Psoas muscle (tissue), 8 donors: ENCODE results near the gene SPAG9. TPM values are rescaled to one million over a fixed set of nuclear protein-coding genes. Genes with fewer than 3 reads are reported as not detected.
A peak's percentile ranks its signal among the peaks of the same experiment; 100 is the strongest.

Experiments used
- ATAC-seq, 4 donors: fragments of 200-7000 bp; cut with Tn5 transposase; one replicate each; pipeline ENCODE4 v1.9.1; 2020; ENCODE audit warnings: moderate library complexity in 3 of 4, mild to moderate bottlenecking in 2 of 4
- DNase-seq, 2 donors: peaks; one replicate each; pipeline ENCODE4 v3.0.0-alpha.2; 2020
- H3K27ac ChIP-seq: fragments of 200-600 bp; one replicate; pipeline ENCODE4 v1.8.0; 2022
- H3K27me3 ChIP-seq, 3 donors: fragments of 200-600 bp in 1 of 3; one replicate each; pipeline versions ENCODE4 v1.6.1 to v1.8.0; 2013 to 2022; ENCODE audit warnings: low read length in 2 of 3, mild to moderate bottlenecking in 2 of 3, moderate library complexity in 1 of 3; ENCODE audit not compliant: insufficient read depth in 3 of 3
- H3K36me3 ChIP-seq, 2 donors: fragments of 200-600 bp in 1 of 2; one replicate each; pipeline versions ENCODE4 v1.6.1 to v1.8.0; 2013 to 2022; ENCODE audit warnings: low read depth in 1 of 2, mild to moderate bottlenecking in 1 of 2, moderate library complexity in 1 of 2; ENCODE audit not compliant: insufficient read depth in 1 of 2
- H3K4me1 ChIP-seq: fragments of 200-600 bp; one replicate; pipeline ENCODE4 v1.8.0; 2022
- H3K4me3 ChIP-seq: fragments of 200-600 bp; one replicate; pipeline ENCODE4 v1.8.0; 2022; ENCODE audit warnings: mild to moderate bottlenecking
- H3K9me3 ChIP-seq: fragments of 200-600 bp; one replicate; pipeline ENCODE4 v1.8.0; 2022
- WGBS, 3 donors: extraction: QIAGEN DNeasy Blood & Tissue Kit; methylation state at CpG; one replicate each; pipeline versions ENCODE4 v1.1.6 to v1.1.7; 2013; 5-methylcytosine and 5-hydroxymethylcytosine counted together
- intact Hi-C, 2 donors: fragments of 100-400 bp; cut with DNase I; formaldehyde crosslinking; loops; one replicate each; pipeline versions ENCODE4 v1.11.0 to v1.14.2; 2022
- polyA plus RNA-seq, 3 donors: library from polyadenylated mRNA; stranded (reverse); fragments of 200-250 nt; gene quantifications; one replicate each; pipeline ENCODE4 v1.2.3, GENCODE V29; 2013
- total RNA-seq, 4 donors: library from RNA; stranded (reverse); fragmentation: NEBNext Ultra II Directional in 2 of 4; extraction: Animal tissue kit (Norgen Biotek cat#: 25700) in 2 of 4; gene quantifications; one replicate each; pipeline versions ENCODE4 v1.2.1 to v1.2.4, GENCODE V29; 2021 to 2023
- TF ChIP-seq, protein P1 (sequence below): fragments of 200-600 bp; IDR thresholded peaks from one replicate; pipeline ENCODE4 v1.8.0; 2022; ENCODE audit warnings: antibody characterized with exemption
- donor health status: healthy with polysubstance abuse.
- donor health status: DM: no; HTN: no; CAD: no; lungs with moderate emphysema.
- donor health status: Bipolar disorder and iron deficiency.
- donor health status: healthy.
- donor health status: DM: yes; HTN: yes; CAD: no.
- donor health status: DM: no; HTN: no; CAD: no.
- donor health status: DM: no; HTN: no; CAD: no.
- donor health status: DM: yes; HTN: yes; CAD: no.

Gene SPAG9
- total and polyA plus RNA-seq, 7 donors, result 34.8 to 133 (median 92.1) TPM

DNA sequence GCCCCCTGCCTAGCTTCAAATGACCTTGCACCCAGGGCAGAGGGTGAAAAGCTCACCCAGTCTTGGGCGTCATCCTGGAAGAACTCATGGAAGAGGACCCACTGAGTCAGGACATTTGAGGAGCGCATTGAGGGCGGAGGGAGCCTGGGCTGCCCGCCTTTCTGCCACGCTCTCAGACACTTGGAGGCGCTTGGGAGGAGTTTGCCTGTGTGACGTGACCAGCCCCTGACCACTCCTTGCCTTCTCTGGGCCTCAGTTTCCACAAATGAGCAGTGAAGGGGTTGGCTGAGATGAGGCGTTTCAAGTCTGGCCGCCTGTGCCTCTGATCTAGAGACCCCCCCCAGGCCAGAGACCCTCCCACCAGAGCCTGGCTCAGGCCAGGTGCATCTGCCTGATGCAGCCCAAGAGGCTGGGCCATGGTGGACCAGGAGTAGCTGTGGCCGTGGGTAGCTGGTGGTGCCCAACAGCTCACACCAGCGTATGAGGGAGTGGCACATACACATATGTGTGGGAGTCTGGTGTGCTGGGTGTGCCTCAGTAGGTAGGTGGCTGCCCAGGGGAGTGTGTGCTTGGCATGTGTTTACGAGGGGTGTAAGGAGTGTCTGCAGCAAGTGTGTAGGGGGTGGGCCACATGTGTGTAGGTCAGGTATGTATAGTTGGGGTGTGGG lies 174.3 kb downstream of the SPAG9 start:
- peaks cover 78% of the 10 kb centered on the region for H3K4me1 ChIP-seq
- no peaks in the 10 kb centered on the region for H3K9me3 ChIP-seq
- intact Hi-C loops, result loop anchor here in 1 of 2 donors (2.0 kb wide), 1 partner anchor 14 kb away; no protein-coding TSS in a partner anchor
- ATAC-seq (no peak), DNase-seq (peak in 1 of 2 donors; percentile 34)
- no peaks in the 10 kb centered on the region for H3K36me3 ChIP-seq
- no peaks in the 10 kb centered on the region for H3K27me3 ChIP-seq
- H3K4me3 ChIP-seq, result no peak overlapping the region
- peak overlapping the region; percentile 98 for H3K27ac ChIP-seq
- 84 to 92% (median 85%) methylated on average over 12 of the region's 12 CpGs for WGBS, 3 donors
- TF ChIP-seq, protein P1, sequence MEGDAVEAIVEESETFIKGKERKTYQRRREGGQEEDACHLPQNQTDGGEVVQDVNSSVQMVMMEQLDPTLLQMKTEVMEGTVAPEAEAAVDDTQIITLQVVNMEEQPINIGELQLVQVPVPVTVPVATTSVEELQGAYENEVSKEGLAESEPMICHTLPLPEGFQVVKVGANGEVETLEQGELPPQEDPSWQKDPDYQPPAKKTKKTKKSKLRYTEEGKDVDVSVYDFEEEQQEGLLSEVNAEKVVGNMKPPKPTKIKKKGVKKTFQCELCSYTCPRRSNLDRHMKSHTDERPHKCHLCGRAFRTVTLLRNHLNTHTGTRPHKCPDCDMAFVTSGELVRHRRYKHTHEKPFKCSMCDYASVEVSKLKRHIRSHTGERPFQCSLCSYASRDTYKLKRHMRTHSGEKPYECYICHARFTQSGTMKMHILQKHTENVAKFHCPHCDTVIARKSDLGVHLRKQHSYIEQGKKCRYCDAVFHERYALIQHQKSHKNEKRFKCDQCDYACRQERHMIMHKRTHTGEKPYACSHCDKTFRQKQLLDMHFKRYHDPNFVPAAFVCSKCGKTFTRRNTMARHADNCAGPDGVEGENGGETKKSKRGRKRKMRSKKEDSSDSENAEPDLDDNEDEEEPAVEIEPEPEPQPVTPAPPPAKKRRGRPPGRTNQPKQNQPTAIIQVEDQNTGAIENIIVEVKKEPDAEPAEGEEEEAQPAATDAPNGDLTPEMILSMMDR, result no peak

DNA sequence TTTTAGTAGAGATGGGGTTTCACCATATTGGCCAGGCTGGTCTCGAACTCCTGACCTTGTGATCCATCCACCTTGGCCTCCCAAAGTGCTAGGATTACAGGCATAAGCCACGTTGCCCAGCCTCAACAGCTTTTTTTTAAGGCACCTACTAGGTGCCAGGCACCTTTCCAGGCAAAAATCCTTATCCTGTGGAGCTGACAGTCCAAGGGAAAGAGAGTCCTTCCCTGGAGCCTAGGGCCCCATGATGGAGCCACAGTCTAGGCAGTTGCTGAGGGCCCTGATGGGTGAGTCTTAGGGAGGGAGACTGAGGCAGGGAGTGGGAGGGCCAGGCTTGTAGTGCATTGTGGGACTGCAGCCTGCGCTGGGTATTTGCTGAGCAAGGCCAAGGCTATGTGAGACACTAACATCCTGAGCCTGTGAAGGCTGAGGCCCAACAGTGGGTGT lies 174.9 kb downstream of the SPAG9 start:
- H3K27ac ChIP-seq, result peak overlapping the region; percentile 98
- no peaks in the 10 kb centered on the region for H3K36me3 ChIP-seq
- 65 to 74% (median 68%) methylated on average over 2 to 3 of the region's 3 CpGs for WGBS, 3 donors
- intact Hi-C loops, result loop anchor here in 1 of 2 donors (2.0 kb wide), 1 partner anchor 13 kb away; no protein-coding TSS in a partner anchor
- H3K4me3 ChIP-seq, result no peak overlapping the region
- no peak for DNase-seq
- H3K27me3 ChIP-seq, result no peaks in the 10 kb centered on the region
- TF ChIP-seq, protein P1, result no peak
- ATAC-seq, result no peak
- peaks cover 72% of the 10 kb centered on the region for H3K4me1 ChIP-seq
- H3K9me3 ChIP-seq, result no peaks in the 10 kb centered on the region

DNA sequence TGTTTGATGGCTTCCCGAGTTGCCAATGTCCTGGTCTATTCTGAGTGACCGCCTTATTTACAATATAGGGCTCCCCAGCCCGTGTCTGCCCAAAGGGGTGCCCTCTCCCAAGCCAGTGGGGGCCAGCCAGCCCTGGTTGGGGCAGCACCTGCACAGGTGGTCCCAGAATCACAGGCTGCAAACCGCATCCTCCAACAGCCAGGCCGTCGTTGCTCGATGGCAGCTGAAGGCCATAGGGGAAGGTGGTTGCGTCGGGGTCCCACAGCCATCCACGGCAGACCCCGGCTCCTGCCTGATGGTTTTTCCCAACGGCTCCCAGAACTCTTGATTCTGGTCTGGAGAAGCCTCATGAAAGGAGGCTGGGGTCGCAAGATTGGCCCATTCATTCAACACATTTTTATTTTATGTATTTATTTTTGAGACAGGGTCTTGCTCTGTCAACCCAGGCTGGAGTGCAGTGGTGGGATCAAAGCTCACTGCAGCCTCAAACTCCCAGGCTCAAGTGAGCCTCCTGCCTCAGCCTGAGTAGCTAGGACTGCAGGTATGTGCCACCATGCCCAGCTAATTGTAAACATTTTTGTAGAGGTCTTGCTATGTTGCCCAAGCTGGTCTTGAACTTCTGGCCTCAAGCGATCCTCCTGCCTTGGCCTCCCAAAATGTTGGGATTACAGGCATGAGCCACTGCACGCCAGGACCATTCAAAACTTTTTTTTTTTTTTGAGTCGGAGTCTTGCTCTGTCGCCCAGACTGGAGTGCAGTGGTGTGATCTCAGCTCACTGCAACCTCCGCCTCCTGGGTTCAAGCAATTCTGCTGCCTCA lies 175.6 kb downstream of the SPAG9 start:
- Histone ChIP-seq H3K4me1 (peaks cover 67% of the 10 kb centered on the region), H3K36me3 (no peaks in the 10 kb centered on the region), H3K4me3 (peak overlapping the region; percentile 68), H3K27me3 (no peaks in the 10 kb centered on the region), H3K9me3 (no peaks in the 10 kb centered on the region), H3K27ac (peak overlapping the region; percentile 98)
- 59 to 67% (median 62%) methylated on average over 18 of the region's 18 CpGs for WGBS, 3 donors
- no peak for ATAC-seq
- DNase-seq, result no peak
- intact Hi-C loops, result no loop called here
- TF ChIP-seq, protein P1, result no peak

DNA sequence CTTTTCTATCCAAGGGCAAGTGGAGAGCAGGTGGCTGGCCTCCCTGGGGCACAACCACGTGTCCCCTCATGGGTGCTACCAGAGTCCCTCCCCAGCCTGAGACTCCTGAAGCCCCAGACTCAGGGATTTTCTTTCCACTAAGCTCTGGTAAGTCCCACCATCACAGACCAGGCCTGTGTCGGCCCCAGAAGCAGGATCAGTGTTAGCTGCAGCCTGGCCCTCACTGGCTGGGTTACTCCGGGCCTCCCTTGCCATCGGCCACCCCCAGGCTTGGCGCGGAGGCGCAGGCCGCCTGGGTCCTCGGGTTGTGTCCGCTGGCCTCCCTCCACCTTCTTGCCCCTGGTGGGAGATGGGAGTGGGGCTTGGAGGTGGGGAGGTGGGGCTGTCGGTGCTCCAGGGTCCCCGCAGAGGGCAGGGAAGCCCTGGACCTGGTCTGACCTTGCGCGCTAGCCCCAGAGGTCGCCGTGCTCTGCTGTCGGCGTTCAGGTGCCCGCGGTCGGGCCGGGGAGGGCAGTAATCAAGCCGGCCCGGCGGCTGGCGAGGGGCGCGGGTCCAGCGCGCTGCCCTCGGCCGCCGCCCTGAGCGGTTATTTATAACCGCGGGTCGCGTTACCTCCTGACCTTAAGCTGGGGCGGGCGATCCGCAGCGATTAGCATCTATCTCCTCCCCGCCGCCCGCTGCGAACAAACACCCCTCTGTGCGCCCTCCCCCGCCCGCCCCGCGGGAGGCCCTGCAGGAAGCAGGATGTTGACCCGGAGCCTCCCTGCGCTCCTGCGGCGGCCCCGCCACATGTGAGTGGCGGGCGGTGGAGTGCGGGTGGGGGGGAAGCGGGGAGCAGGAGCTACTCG lies 176.4 kb downstream of the SPAG9 start:
- H3K4me3 ChIP-seq, result peak overlapping the region; percentile 68
- no peaks in the 10 kb centered on the region for H3K36me3 ChIP-seq
- ATAC-seq (peak; percentile 70 to 86 (median 78)), DNase-seq (peak; percentile 88 to 92)
- no peaks in the 10 kb centered on the region for H3K9me3 ChIP-seq
- intact Hi-C loops, result no loop called here
- peaks cover 58% of the 10 kb centered on the region for H3K4me1 ChIP-seq
- TF ChIP-seq, protein P1, result no peak
- H3K27me3 ChIP-seq, result no peaks in the 10 kb centered on the region
- peak overlapping the region; percentile 98 for H3K27ac ChIP-seq
- WGBS, 3 donors, result 1 to 2% (median 2%) methylated on average over 31 to 61 of the region's 61 CpGs
